ENCODE results near the gene CLIP1.

CLIP1 gene

DNA sequence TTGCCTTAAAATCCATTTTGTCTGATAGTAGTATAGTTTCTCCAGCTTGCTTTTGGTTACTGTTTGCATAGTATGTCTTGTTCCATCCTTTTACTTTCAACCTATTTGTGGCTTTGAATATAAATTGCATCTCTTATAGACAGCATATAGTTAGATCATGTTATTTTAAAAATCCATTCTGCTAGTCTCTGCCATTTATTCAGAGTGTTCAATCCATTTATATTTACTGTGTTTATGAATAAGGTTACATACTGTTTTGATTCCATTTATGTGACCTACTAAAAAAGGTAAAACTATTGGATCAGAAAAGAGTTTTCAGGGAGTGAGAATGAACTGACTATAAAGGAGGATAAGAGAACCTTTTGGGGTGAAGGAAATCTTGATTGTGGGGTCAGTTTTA is 126.6 kb downstream of the CLIP1 start:
- Histone ChIP-seq H3K4me3 (replicated peaks; ENCODE audit: insufficient read depth, low read length) (no peak overlapping the region), H3K27me3 (ENCODE audit: insufficient read depth, poor library complexity, severe bottlenecking) (no peaks in the 10 kb centered on the region), H3K27ac (replicated peaks) (no peak overlapping the region)
- no peak for TF ChIP-seq POLR2AphosphoS5 (IDR thresholded peaks at IDR 0.05; ENCODE audit: low read depth)
- TF ChIP-seq GABPA (IDR thresholded peaks at IDR 0.05; ENCODE audit: low read depth), result no peak
- TF ChIP-seq, protein P1, sequence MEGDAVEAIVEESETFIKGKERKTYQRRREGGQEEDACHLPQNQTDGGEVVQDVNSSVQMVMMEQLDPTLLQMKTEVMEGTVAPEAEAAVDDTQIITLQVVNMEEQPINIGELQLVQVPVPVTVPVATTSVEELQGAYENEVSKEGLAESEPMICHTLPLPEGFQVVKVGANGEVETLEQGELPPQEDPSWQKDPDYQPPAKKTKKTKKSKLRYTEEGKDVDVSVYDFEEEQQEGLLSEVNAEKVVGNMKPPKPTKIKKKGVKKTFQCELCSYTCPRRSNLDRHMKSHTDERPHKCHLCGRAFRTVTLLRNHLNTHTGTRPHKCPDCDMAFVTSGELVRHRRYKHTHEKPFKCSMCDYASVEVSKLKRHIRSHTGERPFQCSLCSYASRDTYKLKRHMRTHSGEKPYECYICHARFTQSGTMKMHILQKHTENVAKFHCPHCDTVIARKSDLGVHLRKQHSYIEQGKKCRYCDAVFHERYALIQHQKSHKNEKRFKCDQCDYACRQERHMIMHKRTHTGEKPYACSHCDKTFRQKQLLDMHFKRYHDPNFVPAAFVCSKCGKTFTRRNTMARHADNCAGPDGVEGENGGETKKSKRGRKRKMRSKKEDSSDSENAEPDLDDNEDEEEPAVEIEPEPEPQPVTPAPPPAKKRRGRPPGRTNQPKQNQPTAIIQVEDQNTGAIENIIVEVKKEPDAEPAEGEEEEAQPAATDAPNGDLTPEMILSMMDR (IDR thresholded peaks at IDR 0.05; ENCODE audit: insufficient read depth, low read length), result no peak
- TF ChIP-seq, protein P2, sequence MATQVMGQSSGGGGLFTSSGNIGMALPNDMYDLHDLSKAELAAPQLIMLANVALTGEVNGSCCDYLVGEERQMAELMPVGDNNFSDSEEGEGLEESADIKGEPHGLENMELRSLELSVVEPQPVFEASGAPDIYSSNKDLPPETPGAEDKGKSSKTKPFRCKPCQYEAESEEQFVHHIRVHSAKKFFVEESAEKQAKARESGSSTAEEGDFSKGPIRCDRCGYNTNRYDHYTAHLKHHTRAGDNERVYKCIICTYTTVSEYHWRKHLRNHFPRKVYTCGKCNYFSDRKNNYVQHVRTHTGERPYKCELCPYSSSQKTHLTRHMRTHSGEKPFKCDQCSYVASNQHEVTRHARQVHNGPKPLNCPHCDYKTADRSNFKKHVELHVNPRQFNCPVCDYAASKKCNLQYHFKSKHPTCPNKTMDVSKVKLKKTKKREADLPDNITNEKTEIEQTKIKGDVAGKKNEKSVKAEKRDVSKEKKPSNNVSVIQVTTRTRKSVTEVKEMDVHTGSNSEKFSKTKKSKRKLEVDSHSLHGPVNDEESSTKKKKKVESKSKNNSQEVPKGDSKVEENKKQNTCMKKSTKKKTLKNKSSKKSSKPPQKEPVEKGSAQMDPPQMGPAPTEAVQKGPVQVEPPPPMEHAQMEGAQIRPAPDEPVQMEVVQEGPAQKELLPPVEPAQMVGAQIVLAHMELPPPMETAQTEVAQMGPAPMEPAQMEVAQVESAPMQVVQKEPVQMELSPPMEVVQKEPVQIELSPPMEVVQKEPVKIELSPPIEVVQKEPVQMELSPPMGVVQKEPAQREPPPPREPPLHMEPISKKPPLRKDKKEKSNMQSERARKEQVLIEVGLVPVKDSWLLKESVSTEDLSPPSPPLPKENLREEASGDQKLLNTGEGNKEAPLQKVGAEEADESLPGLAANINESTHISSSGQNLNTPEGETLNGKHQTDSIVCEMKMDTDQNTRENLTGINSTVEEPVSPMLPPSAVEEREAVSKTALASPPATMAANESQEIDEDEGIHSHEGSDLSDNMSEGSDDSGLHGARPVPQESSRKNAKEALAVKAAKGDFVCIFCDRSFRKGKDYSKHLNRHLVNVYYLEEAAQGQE (IDR thresholded peaks at IDR 0.05; ENCODE audit: insufficient replicate concordance, low read depth), result no peak
- no peak for TF ChIP-seq SPI1 (IDR thresholded peaks at IDR 0.05; ENCODE audit: borderline replicate concordance, low read depth)
- DNase-seq (ENCODE audit: low read depth in 1 of 2, low spot score in 1 of 2), result no peak

DNA sequence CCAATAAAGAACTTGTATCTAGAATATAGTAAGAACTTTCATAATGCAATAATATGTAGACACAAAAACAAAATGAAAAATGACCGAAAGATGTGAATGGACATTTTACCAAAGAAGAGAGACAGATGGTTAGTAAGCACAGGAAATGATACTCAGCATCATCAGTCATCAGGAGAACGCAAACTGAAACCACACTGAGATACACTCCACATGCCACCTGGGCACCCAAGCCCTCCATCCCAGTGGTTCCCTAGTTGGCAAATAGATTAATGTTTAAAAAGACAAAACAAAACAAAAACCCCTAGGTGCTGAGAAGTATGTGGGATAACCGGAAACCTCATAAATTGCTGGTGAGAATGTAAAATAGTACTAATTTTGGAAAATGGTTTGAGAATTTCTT is 129.4 kb downstream of the CLIP1 start:
- no peak for DNase-seq (ENCODE audit: low read depth in 1 of 2, low spot score in 1 of 2)
- TF ChIP-seq, protein P2 (IDR thresholded peaks at IDR 0.05; ENCODE audit: insufficient replicate concordance, low read depth), result no peak
- TF ChIP-seq SPI1 (IDR thresholded peaks at IDR 0.05; ENCODE audit: borderline replicate concordance, low read depth) (no peak), GABPA (IDR thresholded peaks at IDR 0.05; ENCODE audit: low read depth) (no peak), POLR2AphosphoS5 (IDR thresholded peaks at IDR 0.05; ENCODE audit: low read depth) (no peak)
- TF ChIP-seq, protein P1 (IDR thresholded peaks at IDR 0.05; ENCODE audit: insufficient read depth, low read length), result no peak
- Histone ChIP-seq H3K27me3 (ENCODE audit: insufficient read depth, poor library complexity, severe bottlenecking) (no peaks in the 10 kb centered on the region), H3K4me3 (replicated peaks; ENCODE audit: insufficient read depth, low read length) (no peak overlapping the region), H3K27ac (replicated peaks) (no peak overlapping the region)

DNA sequence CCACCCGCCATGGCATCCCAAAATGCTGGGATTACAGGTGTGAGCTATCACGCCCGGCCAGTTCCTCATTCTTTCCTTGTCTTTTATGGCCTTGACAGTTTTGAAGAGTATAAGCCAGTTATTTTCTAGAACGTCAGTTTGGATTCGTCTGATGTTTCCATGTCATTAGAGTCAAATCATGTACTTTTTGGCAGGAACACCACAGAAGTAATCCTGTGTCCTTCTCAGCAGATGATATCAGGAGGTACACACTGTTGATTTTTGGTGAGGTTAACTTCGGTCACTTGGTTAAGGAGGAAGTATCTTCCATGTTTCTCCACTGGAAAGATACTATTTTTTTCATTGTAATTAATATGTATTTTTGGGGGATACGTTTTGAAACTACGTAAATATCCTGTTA is 131.0 kb downstream of the CLIP1 start:
- DNase-seq (ENCODE audit: low read depth in 1 of 2, low spot score in 1 of 2), result no peak
- no peak overlapping the region for H3K27ac ChIP-seq (replicated peaks)
- no peak overlapping the region for H3K4me3 ChIP-seq (replicated peaks; ENCODE audit: insufficient read depth, low read length)
- H3K27me3 ChIP-seq (ENCODE audit: insufficient read depth, poor library complexity, severe bottlenecking), result no peaks in the 10 kb centered on the region
- TF ChIP-seq, protein P1 (IDR thresholded peaks at IDR 0.05; ENCODE audit: insufficient read depth, low read length), result no peak
- TF ChIP-seq SPI1 (IDR thresholded peaks at IDR 0.05; ENCODE audit: borderline replicate concordance, low read depth), result no peak
- TF ChIP-seq POLR2AphosphoS5 (IDR thresholded peaks at IDR 0.05; ENCODE audit: low read depth), result no peak
- TF ChIP-seq, protein P2 (IDR thresholded peaks at IDR 0.05; ENCODE audit: insufficient replicate concordance, low read depth), result no peak
- no peak for TF ChIP-seq GABPA (IDR thresholded peaks at IDR 0.05; ENCODE audit: low read depth)
